HEK293 (cell line): ENCODE measurements around the gene HHLA2.

Source experiments
- CTCF ChIP-seq: fragments of 450-650 bp; formaldehyde crosslinking; IDR thresholded peaks from 2 replicates; pipeline ENCODE4 v1.5.1; 2016; ENCODE audit warnings: missing biosample characterization, missing genetic modification characterization
- KLF10 ChIP-seq: fragments of 450-650 bp; IDR thresholded peaks from 2 replicates; pipeline ENCODE4 v1.5.1; 2018; ENCODE audit warnings: missing biosample characterization, mild to moderate bottlenecking, missing genetic modification characterization
- KLF7 ChIP-seq: fragments of 450-650 bp; formaldehyde crosslinking; IDR thresholded peaks from 2 replicates; pipeline ENCODE4 v1.5.1; 2016; ENCODE audit warnings: missing biosample characterization, missing genetic modification characterization, borderline replicate concordance
- SALL2 ChIP-seq: fragments of 450-650 bp; formaldehyde crosslinking; IDR thresholded peaks from 2 replicates; pipeline ENCODE4 v1.5.0; 2017; ENCODE audit warnings: missing biosample characterization, mild to moderate bottlenecking, missing genetic modification characterization, borderline replicate concordance
- SP2 ChIP-seq: fragments of 450-650 bp; formaldehyde crosslinking; IDR thresholded peaks from 2 replicates; pipeline ENCODE4 v1.5.1; 2016; ENCODE audit warnings: missing biosample characterization, missing genetic modification characterization
- ZBTB26 ChIP-seq: fragments of 450-650 bp; formaldehyde crosslinking; optimal IDR thresholded peaks from 2 replicates; pipeline ENCODE3; 2016; ENCODE audit warnings: missing biosample characterization, mild to moderate bottlenecking, missing genetic modification characterization
- ZFHX2 ChIP-seq: fragments of 450-650 bp; formaldehyde crosslinking; conservative IDR thresholded peaks from 2 replicates; pipeline ENCODE4 v1.5.1; 2016; ENCODE audit warnings: missing biosample characterization, missing genetic modification characterization
- ZNF133 ChIP-seq: fragments of 450-650 bp; formaldehyde crosslinking; IDR thresholded peaks from 2 replicates; pipeline ENCODE4 v1.5.1; 2016; ENCODE audit warnings: missing biosample characterization, missing genetic modification characterization
- ZNF274 ChIP-seq, 2 experiments: fragments of 200-500 bp in 1 of 2; fragments of 450-650 bp in 1 of 2; sonication (Bioruptor generic) in 1 of 2; formaldehyde crosslinking in 1 of 2; IDR thresholded peaks; 2 replicates each; pipeline versions ENCODE4 v1.5.1 to v1.6.1; 2014 to 2016; ENCODE audit warnings: borderline replicate concordance in 1 of 2, inconsistent platforms in 1 of 2, low read length in 1 of 2, missing biosample characterization in 1 of 2, missing genetic modification characterization in 1 of 2
- ZNF488 ChIP-seq: fragments of 450-650 bp; formaldehyde crosslinking; IDR thresholded peaks from 2 replicates; pipeline ENCODE4 v1.5.1; 2016; ENCODE audit warnings: missing biosample characterization, missing genetic modification characterization
- ZNF518A ChIP-seq: fragments of 450-650 bp; formaldehyde crosslinking; conservative IDR thresholded peaks from 2 replicates; pipeline ENCODE4 v1.5.1; 2016; ENCODE audit warnings: low read depth, missing biosample characterization, missing genetic modification characterization
- ZSCAN5A ChIP-seq: fragments of 450-650 bp; formaldehyde crosslinking; IDR thresholded peaks from 2 replicates; pipeline ENCODE4 v1.5.1; 2016; ENCODE audit warnings: missing biosample characterization, missing genetic modification characterization

- TF ChIP-seq ZFHX2 (tag by site-specific recombination) (no peak), ZNF133 (tag by site-specific recombination) (no peak), KLF7 (tag by site-specific recombination) (no peak), SP2 (tag by site-specific recombination) (no peak), CTCF (tag by site-specific recombination) (no peak), KLF10 (tag by site-specific recombination) (no peak), ZNF274 (IDR thresholded peaks at IDR 0.05; ENCODE audit: low read length) (no peak), ZNF274 (tag by site-specific recombination; IDR thresholded peaks at IDR 0.05; ENCODE audit: borderline replicate concordance) (no peak), ZNF488 (no peak), SALL2 (tag by site-specific recombination) (no peak), ZBTB26 (no peak), ZSCAN5A (tag by site-specific recombination) (no peak), ZNF518A (tag by site-specific recombination) (no peak)
Observed at GRCh38 chr3:108359011-108359410, 62.7 kb downstream of the HHLA2 start.
